Natural killer cell (primary cell): ENCODE measurements around the gene PDIA6. TPM values are rescaled to one million over a fixed set of nuclear protein-coding genes. Genes with fewer than 3 reads are reported as not detected.

Experiments used
- ATAC-seq, 3 donors: fragments of 150-1000 bp in 2 of 3; fragments of 200-7000 bp in 1 of 3; cut with Tn5 transposase; 1 replicate in 1 of 3; 2 replicates in 2 of 3; pipeline ENCODE4 v1.10.0; 2021; ENCODE audit warnings: mild to moderate bottlenecking in 2 of 3, moderate library complexity in 2 of 3
- DNase-seq, 2 donors: peaks; one replicate each; pipeline versions ENCODE4 v3.0.0 to v3.0.0-alpha.2; 2013 to 2021; ENCODE audit warnings: mixed read lengths in 1 of 2
- H3K27ac ChIP-seq: one replicate; pipeline ENCODE4 v1.5.1; 2013; ENCODE audit warnings: mild to moderate bottlenecking, low read length
- H3K27me3 ChIP-seq: one replicate; pipeline ENCODE4 v1.6.1; 2013; ENCODE audit warnings: low read length; ENCODE audit not compliant: control insufficient read depth, insufficient read depth
- H3K36me3 ChIP-seq: one replicate; pipeline ENCODE4 v1.6.1; 2013; ENCODE audit warnings: low read length; ENCODE audit not compliant: control insufficient read depth, insufficient read depth
- H3K4me1 ChIP-seq: one replicate; pipeline ENCODE4 v1.6.1; 2013; ENCODE audit warnings: low read length; ENCODE audit not compliant: control insufficient read depth, insufficient read depth
- H3K4me3 ChIP-seq: one replicate; pipeline ENCODE4 v1.5.1; 2013; ENCODE audit warnings: low read length
- H3K9me3 ChIP-seq: one replicate; pipeline ENCODE4 v1.6.1; 2013; ENCODE audit warnings: low read length; ENCODE audit not compliant: control insufficient read depth, insufficient read depth
- H3K27ac Mint-ChIP-seq, 2 donors: one replicate each; pipeline ENCODE4 v1.8.0; 2022; ENCODE audit warnings: mild to moderate bottlenecking in 2 of 2, mixed read lengths in 2 of 2, moderate library complexity in 1 of 2
- H3K27me3 Mint-ChIP-seq, 2 donors: one replicate each; pipeline ENCODE4 v1.8.0; 2022; ENCODE audit warnings: low read depth in 2 of 2, mixed read lengths in 2 of 2
- H3K36me3 Mint-ChIP-seq: one replicate; pipeline ENCODE4 v1.8.0; 2022; ENCODE audit warnings: mixed read lengths
- H3K4me1 Mint-ChIP-seq, 2 donors: one replicate each; pipeline ENCODE4 v1.8.0; 2022; ENCODE audit warnings: mixed read lengths in 2 of 2
- H3K4me3 Mint-ChIP-seq: one replicate; pipeline ENCODE4 v1.8.0; 2022; ENCODE audit warnings: mild to moderate bottlenecking, moderate library complexity, mixed read lengths
- H3K9me3 Mint-ChIP-seq, 2 donors: one replicate each; pipeline ENCODE4 v1.8.0; 2022; ENCODE audit warnings: mixed read lengths in 2 of 2
- CTCF ChIP-seq: fragments of 200-600 bp; IDR thresholded peaks from one replicate; pipeline ENCODE4 v1.8.0; 2022; ENCODE audit warnings: antibody characterized with exemption
- WGBS: methylation state at CpG from one replicate; pipeline ENCODE4 v1.1.7; 2013; ENCODE audit warnings: missing lambda C conversion rate; ENCODE audit not compliant: insufficient coverage; 5-methylcytosine and 5-hydroxymethylcytosine counted together
- intact Hi-C: fragments of 100-400 bp; cut with micrococcal nuclease; formaldehyde crosslinking; loops from one replicate; pipeline ENCODE4 v1.14.2; 2022
- total RNA-seq, 4 donors: library from RNA; stranded (reverse); fragments of 120-200 nt in 1 of 4; gene quantifications; one replicate each; pipeline versions ENCODE4 v1.2.3 to v1.2.4, GENCODE V29; 2013 to 2022

PDIA6 gene
- total RNA-seq, 3 donors from 2014 or later (not counting 1 experiment from before 2014, with no cell fraction given), result 57.4 to 81.2 (median 58.7) TPM

DNA sequence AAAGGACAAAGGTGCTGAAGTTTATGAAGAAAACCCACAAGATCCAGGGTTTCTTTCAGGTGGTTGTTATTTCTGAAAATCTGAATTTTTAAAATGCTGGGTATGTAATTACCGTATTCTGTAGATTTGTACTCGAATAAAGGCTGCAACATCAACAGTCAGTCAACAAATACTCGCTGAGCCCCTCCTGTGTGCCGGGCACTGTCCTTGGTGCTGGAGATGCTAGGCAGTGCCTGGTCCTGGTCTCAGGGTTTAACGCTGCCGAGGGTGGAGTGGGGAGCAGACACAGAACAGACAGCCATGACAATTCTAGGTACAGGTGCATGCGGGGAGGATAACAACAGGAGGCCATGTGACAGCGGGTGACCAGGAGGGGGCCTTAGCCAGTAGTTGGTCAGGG is 27.2 kb upstream of the PDIA6 start:
- H3K36me3 Mint-ChIP-seq, result peaks cover 15% of the 10 kb centered on the region
- H3K9me3 ChIP-seq, result peaks cover 19% of the 10 kb centered on the region
- peaks cover 3 to 15% of the 10 kb centered on the region in 2 donors for H3K9me3 Mint-ChIP-seq
- intact Hi-C loops, result loop anchor here (5.0 kb wide), 1 partner anchor 42 kb away; no protein-coding TSS in a partner anchor
- no peak for DNase-seq
- H3K4me1 Mint-ChIP-seq, result peaks cover 0 to 5% of the 10 kb centered on the region in 2 donors
- ATAC-seq, result no peak
- no peak overlapping the region for H3K4me3 ChIP-seq
- no peak overlapping the region for H3K4me3 Mint-ChIP-seq
- H3K27me3 ChIP-seq, result no peaks in the 10 kb centered on the region
- H3K27ac ChIP-seq, result no peak overlapping the region
- no peaks in the 10 kb centered on the region for H3K36me3 ChIP-seq
- TF ChIP-seq CTCF, result no peak
- H3K4me1 ChIP-seq, result peaks cover 6% of the 10 kb centered on the region
- 55% methylated on average over 8 of the region's 8 CpGs for WGBS
- H3K27me3 Mint-ChIP-seq, result peaks cover 11 to 20% of the 10 kb centered on the region in 2 donors
- no peak overlapping the region for H3K27ac Mint-ChIP-seq

DNA sequence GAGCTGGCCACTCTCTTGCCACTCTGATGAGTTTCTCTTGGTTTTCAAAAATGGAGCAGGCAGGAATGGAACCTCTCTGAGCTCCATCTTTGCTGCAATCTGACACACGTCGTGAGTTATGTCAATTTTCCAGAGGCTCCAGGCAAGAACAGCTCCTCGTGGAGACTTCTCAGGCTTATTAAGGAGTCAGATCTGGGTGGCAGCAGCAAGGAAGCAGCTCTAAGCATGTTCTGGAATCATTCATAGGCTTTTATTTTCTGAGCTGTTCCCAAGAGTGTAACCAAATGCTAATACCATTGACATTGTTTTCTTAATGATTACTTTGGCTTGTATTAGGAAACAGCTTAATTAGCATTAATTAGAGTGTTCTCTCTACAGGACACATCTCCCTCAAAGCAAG is 26.1 kb upstream of the PDIA6 start:
- H3K27ac Mint-ChIP-seq, result no peak overlapping the region
- ATAC-seq (no peak), DNase-seq (no peak)
- WGBS, result 83% methylated on average over 3 of the region's 3 CpGs
- peaks cover 11% of the 10 kb centered on the region in 2 donors for H3K27me3 Mint-ChIP-seq
- H3K27me3 ChIP-seq, result no peaks in the 10 kb centered on the region
- H3K4me1 ChIP-seq, result peaks cover 6% of the 10 kb centered on the region
- H3K4me1 Mint-ChIP-seq, result peaks cover 0 to 5% of the 10 kb centered on the region in 2 donors
- intact Hi-C loops, result loop anchor here (5.0 kb wide), 1 partner anchor 44 kb away; no protein-coding TSS in a partner anchor
- peaks cover 19% of the 10 kb centered on the region for H3K9me3 ChIP-seq
- H3K4me3 ChIP-seq, result no peak overlapping the region
- H3K9me3 Mint-ChIP-seq, result peaks cover 3 to 15% of the 10 kb centered on the region in 2 donors
- H3K36me3 Mint-ChIP-seq, result peaks cover 15% of the 10 kb centered on the region
- no peak overlapping the region for H3K27ac ChIP-seq
- no peaks in the 10 kb centered on the region for H3K36me3 ChIP-seq
- H3K4me3 Mint-ChIP-seq, result no peak overlapping the region
- no peak for TF ChIP-seq CTCF

GRCh38 chr2:10837298-10838266 is 25.0 kb upstream of the PDIA6 start:
- Mint-ChIP-seq H3K27me3 (peaks cover 12 to 17% of the 10 kb centered on the region in 2 donors), H3K9me3 (peaks cover 3 to 15% of the 10 kb centered on the region in 2 donors), H3K27ac (no peak overlapping the region), H3K4me1 (peaks cover under 1 to 6% of the 10 kb centered on the region in 2 donors), H3K4me3 (no peak overlapping the region), H3K36me3 (peaks cover 15% of the 10 kb centered on the region)
- H3K4me1 ChIP-seq, result peaks cover 8% of the 10 kb centered on the region
- WGBS, result 78% methylated on average over 16 of the region's 17 CpGs
- H3K36me3 ChIP-seq, result no peaks in the 10 kb centered on the region
- TF ChIP-seq CTCF, result no peak
- no peak overlapping the region for H3K27ac ChIP-seq
- H3K4me3 ChIP-seq, result no peak overlapping the region
- ATAC-seq, result no peak
- peaks cover 19% of the 10 kb centered on the region for H3K9me3 ChIP-seq
- no peaks in the 10 kb centered on the region for H3K27me3 ChIP-seq
- intact Hi-C loops, result loop anchor here (5.0 kb wide), 1 partner anchor 45 kb away; no protein-coding TSS in a partner anchor
- DNase-seq, result no peak
